Left lung (tissue), 10 donors: ENCODE data around the gene UBE3C. TPM values are rescaled to one million over a fixed set of nuclear protein-coding genes. Genes with fewer than 3 reads are reported as not detected.

Experiments used
- ATAC-seq: fragments of 200-7000 bp; cut with Tn5 transposase; one replicate; pipeline ENCODE4 v1.9.1; 2020; ENCODE audit warnings: moderate library complexity
- DNase-seq, 4 donors: peaks; one replicate each; pipeline ENCODE4 v3.0.0-alpha.2; 2013 to 2020
- H3K27ac ChIP-seq, 2 donors: fragments of 200-600 bp; sonication (generic) in 1 of 2; one replicate each; pipeline versions ENCODE4 v1.5.0 to v1.8.0; 2020 to 2021
- H3K27me3 ChIP-seq, 2 donors: fragments of 200-600 bp; sonication (generic) in 1 of 2; one replicate each; pipeline versions ENCODE4 v1.5.0 to v1.8.0; 2020 to 2021
- H3K36me3 ChIP-seq, 2 donors: fragments of 200-600 bp; sonication (generic) in 1 of 2; one replicate each; pipeline versions ENCODE4 v1.5.0 to v1.8.0; 2020 to 2021
- H3K4me1 ChIP-seq, 2 donors: fragments of 200-600 bp; one replicate each; pipeline ENCODE4 v1.8.0; 2021
- H3K4me3 ChIP-seq, 2 donors: fragments of 200-600 bp; sonication (generic) in 1 of 2; one replicate each; pipeline versions ENCODE4 v1.5.0 to v1.8.0; 2020 to 2021; ENCODE audit warnings: mild to moderate bottlenecking in 1 of 2
- H3K9me3 ChIP-seq, 2 donors: fragments of 200-600 bp; sonication (generic) in 1 of 2; one replicate each; pipeline versions ENCODE4 v1.5.0 to v1.8.0; 2020 to 2021
- intact Hi-C, 2 donors: fragments of 100-400 bp; cut with DNase I; formaldehyde crosslinking; loops; one replicate each; pipeline versions ENCODE4 v1.11.2 to v1.14.2; 2022
- polyA plus RNA-seq, 6 donors: library from polyadenylated mRNA; unstranded; fragments of 120-200 nt; gene quantifications; one replicate each; pipeline ENCODE4 v1.2.1, GENCODE V29; 2013; ENCODE audit not compliant: insufficient read length in 6 of 6
- total RNA-seq, 2 donors: library from RNA; stranded (reverse); fragmentation: NEBNext Ultra II Directional; extraction: Animal tissue kit (Norgen Biotek cat#: 25700); gene quantifications; one replicate each; pipeline ENCODE4 v1.2.1, GENCODE V29; 2021
- TF ChIP-seq, protein P1 (sequence below), 2 donors: fragments of 200-600 bp; sonication (generic) in 1 of 2; IDR thresholded peaks; one replicate each; pipeline versions ENCODE4 v1.5.0 to v1.8.0; 2021; ENCODE audit warnings: antibody characterized with exemption in 2 of 2
- donor health status: DM: no; HTN: yes; CAD: no.
- donor health status: DM: no; HTN: no; CAD: no.

UBE3C gene
- total and polyA plus RNA-seq, 8 donors: 38.4 to 68.9 (median 43.8) TPM

DNA sequence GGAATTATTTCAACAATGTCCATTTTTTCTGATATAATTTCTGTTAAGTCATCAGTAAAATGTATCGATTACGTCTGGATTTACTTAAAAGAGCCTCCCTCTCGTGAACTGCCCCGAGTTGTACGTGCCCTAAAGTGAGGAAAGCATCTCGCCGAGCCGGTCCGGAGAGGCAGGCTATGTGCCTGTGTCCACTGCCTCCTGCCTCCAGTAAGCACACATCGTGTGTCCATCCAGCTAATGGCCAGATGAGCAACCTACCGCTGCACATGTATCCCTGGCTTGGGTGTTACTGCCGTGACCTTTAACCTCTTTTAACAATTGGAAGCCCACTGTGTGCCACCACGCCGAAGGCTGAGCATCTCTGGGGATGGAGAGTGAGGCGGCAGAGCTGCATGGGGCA is 174.9 kb downstream of the UBE3C start:
- Histone ChIP-seq H3K36me3 (no peaks in the 10 kb centered on the region), H3K4me1 (peaks cover 0 to 9% of the 10 kb centered on the region in 2 donors), H3K27ac (no peak overlapping the region), H3K9me3 (no peaks in the 10 kb centered on the region), H3K4me3 (no peak overlapping the region), H3K27me3 (no peaks in the 10 kb centered on the region)
- ATAC-seq (no peak), DNase-seq (no peak)
- intact Hi-C loops: no loop called here
- TF ChIP-seq, protein P1, sequence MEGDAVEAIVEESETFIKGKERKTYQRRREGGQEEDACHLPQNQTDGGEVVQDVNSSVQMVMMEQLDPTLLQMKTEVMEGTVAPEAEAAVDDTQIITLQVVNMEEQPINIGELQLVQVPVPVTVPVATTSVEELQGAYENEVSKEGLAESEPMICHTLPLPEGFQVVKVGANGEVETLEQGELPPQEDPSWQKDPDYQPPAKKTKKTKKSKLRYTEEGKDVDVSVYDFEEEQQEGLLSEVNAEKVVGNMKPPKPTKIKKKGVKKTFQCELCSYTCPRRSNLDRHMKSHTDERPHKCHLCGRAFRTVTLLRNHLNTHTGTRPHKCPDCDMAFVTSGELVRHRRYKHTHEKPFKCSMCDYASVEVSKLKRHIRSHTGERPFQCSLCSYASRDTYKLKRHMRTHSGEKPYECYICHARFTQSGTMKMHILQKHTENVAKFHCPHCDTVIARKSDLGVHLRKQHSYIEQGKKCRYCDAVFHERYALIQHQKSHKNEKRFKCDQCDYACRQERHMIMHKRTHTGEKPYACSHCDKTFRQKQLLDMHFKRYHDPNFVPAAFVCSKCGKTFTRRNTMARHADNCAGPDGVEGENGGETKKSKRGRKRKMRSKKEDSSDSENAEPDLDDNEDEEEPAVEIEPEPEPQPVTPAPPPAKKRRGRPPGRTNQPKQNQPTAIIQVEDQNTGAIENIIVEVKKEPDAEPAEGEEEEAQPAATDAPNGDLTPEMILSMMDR (IDR thresholded peaks at IDR 0.05): no peak

DNA sequence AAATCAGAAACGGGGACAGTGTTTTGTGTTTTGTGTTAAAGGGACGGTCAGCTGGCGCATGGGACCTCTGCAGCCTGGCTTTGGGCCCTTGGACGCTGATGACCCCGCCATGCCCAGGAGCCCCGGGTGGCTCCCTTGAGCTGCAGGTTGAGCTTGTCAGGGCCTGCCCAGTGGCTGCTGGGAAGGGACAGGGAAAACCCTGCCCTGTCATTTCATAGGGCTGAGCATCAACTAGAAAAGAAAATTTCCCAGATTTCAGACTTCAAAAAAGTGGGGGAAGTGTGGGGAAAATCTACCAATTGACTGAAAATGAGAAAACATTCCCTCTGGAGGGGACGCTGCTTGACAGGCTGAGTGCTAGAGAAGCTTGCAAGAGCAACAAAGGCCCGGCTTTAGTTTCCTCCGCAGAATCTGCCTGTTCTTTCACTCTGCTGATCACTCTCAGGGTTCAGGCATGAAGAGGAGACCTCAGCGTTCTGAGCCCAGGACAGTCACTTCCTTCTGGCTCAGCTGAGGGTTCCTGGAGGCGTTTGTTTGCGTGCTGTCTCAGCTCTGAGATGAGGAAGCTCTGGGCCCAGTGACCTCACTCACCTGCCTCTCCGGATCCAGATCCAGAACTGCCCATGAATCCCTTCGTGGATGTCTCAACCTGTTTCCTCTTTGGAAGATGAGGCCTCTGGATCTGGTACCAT is 179.4 kb downstream of the UBE3C start:
- peaks cover 0 to 11% of the 10 kb centered on the region in 2 donors for H3K4me1 ChIP-seq
- H3K9me3 ChIP-seq: no peaks in the 10 kb centered on the region
- DNase-seq (peak in 1 of 4 donors; percentile 76), ATAC-seq (peak; percentile 83)
- H3K4me3 ChIP-seq: no peak overlapping the region
- intact Hi-C loops: no loop called here
- H3K27ac ChIP-seq: peak overlapping the region; percentile 15 to 78
- TF ChIP-seq, protein P1 (IDR thresholded peaks at IDR 0.05): no peak
- no peaks in the 10 kb centered on the region for H3K27me3 ChIP-seq
- H3K36me3 ChIP-seq: no peaks in the 10 kb centered on the region

Other genes with a start within 250 kb of the UBE3C start
- 10 to 100 TPM; 61.0 to 66.9 TPM for gene LMBR1, start 245.7 kb upstream of the UBE3C start, total RNA-seq
- 10 to 100 TPM; 54.7 to 71.1 (median 63.9) TPM for gene LMBR1, start 245.7 kb upstream of the UBE3C start, polyA plus RNA-seq
- 10 to 100 TPM; 14.3 to 26.0 TPM for gene NOM1, start 189.2 kb upstream of the UBE3C start, total RNA-seq
- 10 to 100 TPM; 25.6 to 36.4 (median 31.1) TPM for gene NOM1, start 189.2 kb upstream of the UBE3C start, polyA plus RNA-seq
- gene MNX1, start 128.3 kb upstream of the UBE3C start, total RNA-seq: under 1 TPM in 1 of 2 donors, not detected in 1; 0.26 TPM
- gene MNX1, start 128.3 kb upstream of the UBE3C start, polyA plus RNA-seq: under 1 TPM; 0.39 to 0.76 (median 0.53) TPM
- 10 to 100 TPM; 76.6 to 98.0 TPM for gene DNAJB6, start 198.1 kb downstream of the UBE3C start, total RNA-seq
- gene DNAJB6, start 198.1 kb downstream of the UBE3C start, polyA plus RNA-seq: 100 to 1,000 TPM; 126 to 150 (median 138) TPM